ENCODE measurements around the gene PARD6G. TPM values are rescaled to one million over a fixed set of nuclear protein-coding genes. Genes with fewer than 3 reads are reported as not detected.

Gene PARD6G
- total and polyA plus RNA-seq, 10 of the 15 experiments (the other 5 are each of a cell fraction or from before 2014, with no cell fraction given) = 0.20 to 2.0 (median 0.60) TPM

DNA sequence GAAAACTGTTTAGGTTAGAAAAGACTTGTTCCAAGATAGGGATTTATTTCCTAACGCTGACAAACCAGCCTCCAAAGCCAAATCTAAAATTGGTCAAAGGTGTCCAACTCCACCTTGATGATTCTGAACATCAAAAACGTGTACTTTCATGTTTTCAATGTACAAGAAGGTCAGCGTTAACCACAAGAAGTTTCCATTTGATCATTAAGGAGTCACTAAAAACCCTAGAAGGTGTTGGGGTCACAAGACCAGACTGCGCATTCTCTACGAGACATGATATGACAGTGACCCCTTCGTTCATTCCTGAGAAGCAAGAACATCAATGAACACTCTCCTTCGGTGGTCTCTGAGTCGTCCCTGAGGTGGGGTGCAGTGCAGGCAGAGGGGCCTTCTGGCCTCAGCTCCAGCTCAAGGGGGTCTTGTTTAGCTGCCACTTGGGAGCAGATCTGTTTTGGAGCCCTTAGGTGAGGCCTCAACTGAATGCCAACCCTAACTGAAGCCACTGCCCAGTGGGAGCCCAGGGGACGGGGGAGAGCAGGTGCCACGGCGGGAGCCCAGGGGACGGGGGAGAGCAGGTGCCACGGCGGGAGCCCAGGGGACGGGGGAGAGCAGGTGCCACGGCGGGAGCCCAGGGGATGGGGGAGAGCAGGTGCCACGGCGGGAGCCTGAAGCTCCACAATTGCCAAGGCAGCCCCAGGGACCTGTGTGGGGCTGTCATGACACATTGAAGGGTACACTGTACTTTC lies 55.2 kb downstream of the PARD6G start (continued):
- TF ChIP-seq MYC (IDR thresholded peaks at IDR 0.05; ENCODE audit: insufficient read depth, insufficient read length, insufficient replicate concordance, low read length, severe bottlenecking) (no peak), LARP7 (IDR thresholded peaks at IDR 0.05) (no peak), POU2F2 (IDR thresholded peaks at IDR 0.05; ENCODE audit: borderline replicate concordance, low read depth, low read length) (no peak), RUNX3 (IDR thresholded peaks at IDR 0.05; ENCODE audit: low read length) (peak; percentile 73), BHLHE40 (IDR thresholded peaks at IDR 0.05; ENCODE audit: borderline replicate concordance in 1 of 2, low read depth in 2 of 2, low read length in 1 of 2) (peak in 1 of 2 experiments; percentile 70; a peak in 2 of 4 replicates), NR2F1 (conservative IDR thresholded peaks at IDR 0.05) (peak; percentile 83), EP300 (IDR thresholded peaks at IDR 0.05; ENCODE audit: borderline replicate concordance in 1 of 2, control insufficient read depth in 1 of 2, low read depth in 2 of 2, low read length in 2 of 2) (peak in 1 of 2 experiments; percentile 27; a peak in 1 of 4 replicates), BCL11A (IDR thresholded peaks at IDR 0.05; ENCODE audit: low read depth, low read length) (no peak)

DNA sequence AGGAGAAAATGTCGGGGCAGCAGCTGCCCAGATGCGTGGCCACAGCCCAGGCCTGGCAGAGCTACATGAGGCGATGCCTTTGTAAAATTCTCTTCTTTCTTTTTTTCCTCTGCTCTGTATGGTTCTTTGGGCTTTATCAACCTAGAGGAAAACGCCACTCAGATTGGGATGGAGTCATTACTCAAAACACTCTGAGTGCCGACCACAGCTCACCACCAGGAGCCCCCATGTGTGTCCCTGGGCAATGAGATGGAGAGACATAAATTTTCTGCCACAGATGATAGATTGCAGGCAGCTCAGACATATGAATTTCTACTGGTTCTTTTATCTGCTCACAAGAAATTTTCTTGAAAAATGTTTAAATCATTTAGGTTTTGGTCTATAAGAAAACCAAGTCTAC lies 56.0 kb downstream of the PARD6G start:
- Histone ChIP-seq H3K4me2 (ENCODE audit: control insufficient read depth, insufficient read depth) (no peak overlapping the region), H3K4me3 (no peak overlapping the region), H2AFZ (ENCODE audit: control insufficient read depth, low read depth, low read length) (no peak overlapping the region), H3K9ac (ENCODE audit: control insufficient read depth, insufficient read depth, low read length) (no peak overlapping the region), H4K20me1 (ENCODE audit: control insufficient read depth, insufficient read depth) (no peaks in the 10 kb centered on the region), H3K9me3 (replicated peaks; ENCODE audit: control insufficient read depth, insufficient read depth, low read length) (no peaks in the 10 kb centered on the region; the same call in 2 of the 3 replicates), H3K79me2 (ENCODE audit: control insufficient read depth, insufficient read depth, low read length) (no peaks in the 10 kb centered on the region), H3K27ac (ENCODE audit: control insufficient read depth, insufficient read depth) (no peak overlapping the region), H3K36me3 (ENCODE audit: control insufficient read depth in 2 of 2, insufficient read depth in 2 of 2, low read length in 1 of 2) (no peaks in the 10 kb centered on the region; a peak in 1 of 4 replicates), H3K4me1 (ENCODE audit: control insufficient read depth, insufficient read depth, low read length) (no peaks in the 10 kb centered on the region), H3K27me3 (replicated peaks in 1 of 2; ENCODE audit: control insufficient read depth in 2 of 2, insufficient read depth in 2 of 2, low read length in 1 of 2) (peaks cover 0 to 2% of the 10 kb centered on the region in 2 experiments; a peak in 1 of 4 replicates)
- DNase-seq (ENCODE audit: low read depth, low spot score) = no peak
- no peak for FAIRE-seq
- in situ Hi-C loops (cut with MboI) = no loop called here
- whole genome bisulfite sequencing (ENCODE audit: insufficient coverage, insufficient replicate concordance, low lambda C conversion rate, missing lambda C conversion rate) = 31% methylated on average over 5 of the region's 5 CpGs
- TF ChIP-seq JUNB (IDR thresholded peaks at IDR 0.05) (peak; percentile 50), TCF3 (IDR thresholded peaks at IDR 0.05; ENCODE audit: borderline replicate concordance, insufficient read depth, low read depth, low read length) (no peak), ZNF24 (IDR thresholded peaks at IDR 0.05) (no peak), RUNX3 (IDR thresholded peaks at IDR 0.05; ENCODE audit: low read length) (peak; percentile 72), FOS (IDR thresholded peaks at IDR 0.05; ENCODE audit: borderline replicate concordance, extremely low read depth, insufficient read length) (no peak), SP1 (IDR thresholded peaks at IDR 0.05; ENCODE audit: low read depth, low read length) (no peak), STAT3 (IDR thresholded peaks at IDR 0.05; ENCODE audit: low read depth, low read length) (no peak), NFIC (IDR thresholded peaks at IDR 0.05; ENCODE audit: low read depth, low read length) (no peak), PAX8 (IDR thresholded peaks at IDR 0.05) (no peak), HDAC2 (IDR thresholded peaks at IDR 0.05) (no peak), POU2F2 (IDR thresholded peaks at IDR 0.05; ENCODE audit: borderline replicate concordance, low read depth, low read length) (no peak), GATAD2B (conservative IDR thresholded peaks at IDR 0.05; ENCODE audit: low read depth) (no peak), CBX3 (IDR thresholded peaks at IDR 0.05; ENCODE audit: borderline replicate concordance, low read depth) (no peak), BRCA1 (IDR thresholded peaks at IDR 0.05; ENCODE audit: low read depth, low read length) (no peak)
- TF ChIP-seq, protein P1, sequence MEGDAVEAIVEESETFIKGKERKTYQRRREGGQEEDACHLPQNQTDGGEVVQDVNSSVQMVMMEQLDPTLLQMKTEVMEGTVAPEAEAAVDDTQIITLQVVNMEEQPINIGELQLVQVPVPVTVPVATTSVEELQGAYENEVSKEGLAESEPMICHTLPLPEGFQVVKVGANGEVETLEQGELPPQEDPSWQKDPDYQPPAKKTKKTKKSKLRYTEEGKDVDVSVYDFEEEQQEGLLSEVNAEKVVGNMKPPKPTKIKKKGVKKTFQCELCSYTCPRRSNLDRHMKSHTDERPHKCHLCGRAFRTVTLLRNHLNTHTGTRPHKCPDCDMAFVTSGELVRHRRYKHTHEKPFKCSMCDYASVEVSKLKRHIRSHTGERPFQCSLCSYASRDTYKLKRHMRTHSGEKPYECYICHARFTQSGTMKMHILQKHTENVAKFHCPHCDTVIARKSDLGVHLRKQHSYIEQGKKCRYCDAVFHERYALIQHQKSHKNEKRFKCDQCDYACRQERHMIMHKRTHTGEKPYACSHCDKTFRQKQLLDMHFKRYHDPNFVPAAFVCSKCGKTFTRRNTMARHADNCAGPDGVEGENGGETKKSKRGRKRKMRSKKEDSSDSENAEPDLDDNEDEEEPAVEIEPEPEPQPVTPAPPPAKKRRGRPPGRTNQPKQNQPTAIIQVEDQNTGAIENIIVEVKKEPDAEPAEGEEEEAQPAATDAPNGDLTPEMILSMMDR (IDR thresholded peaks at IDR 0.05 in 2 of 3, conservative IDR thresholded peaks at IDR 0.05 in 1 of 3; ENCODE audit: control insufficient read depth in 2 of 3, extremely low read depth in 1 of 3, insufficient read depth in 1 of 3, low read depth in 3 of 3, low read length in 3 of 3) = no peak
- no TSS peak for BruUV-seq (replicated peaks)
- RAD21 ChIA-PET (ENCODE audit: unreplicated experiment) = interaction anchor here (0.7 to 1.5 kb wide), 6 partner anchors 9 to 156 kb away, joined by 3 to 8 read pairs (median 4); no protein-coding TSS in a partner anchor
- CTCF ChIA-PET = interaction anchor here (1.1 to 1.6 kb wide), 8 partner anchors 9 to 53 kb away, joined by 3 to 5 read pairs (median 4); no protein-coding TSS in a partner anchor
- ATAC-seq = peak; percentile 58
- POLR2A ChIA-PET = interaction anchor here (0.7 to 1.7 kb wide), 5 partner anchors 9 to 48 kb away, joined by 3 to 8 read pairs (median 4); no protein-coding TSS in a partner anchor
- intact Hi-C loops (cut with micrococcal nuclease; ENCODE audit: unreplicated experiment) = no loop called here
- SMC1A ChIA-PET (ENCODE audit: uncharacterized antibody, unreplicated experiment) = interaction anchor here (0.7 to 2.8 kb wide), 8 partner anchors 9 to 65 kb away, joined by 3 to 13 read pairs (median 4); partner anchors contain the start of gene PARD6G

Data from GM12878 (cell line).